Progenitor cell of endocrine pancreas (in vitro differentiated cells): ENCODE data around the gene CTNNAL1. TPM values are rescaled to one million over a fixed set of nuclear protein-coding genes. Genes with fewer than 3 reads are reported as not detected.

Experiments
- DNase-seq: peaks from one replicate; pipeline ENCODE4 v3.0.0; 2021; ENCODE audit warnings: low spot score; ENCODE audit not compliant: unreplicated experiment
- H3K27ac Mint-ChIP-seq: 2 replicates; pipeline ENCODE4 v1.8.0; 2021; ENCODE audit warnings: mild to moderate bottlenecking, moderate library complexity, mixed read lengths
- H3K27me3 Mint-ChIP-seq: 2 replicates; pipeline ENCODE4 v1.8.0; 2021; ENCODE audit warnings: mixed read lengths
- H3K36me3 Mint-ChIP-seq: 2 replicates; pipeline ENCODE4 v1.8.0; 2022; ENCODE audit warnings: mixed read lengths; ENCODE audit not compliant: insufficient read depth
- H3K4me1 Mint-ChIP-seq: 2 replicates; pipeline ENCODE4 v1.8.0; 2021; ENCODE audit warnings: low read depth, mixed read lengths
- H3K4me3 Mint-ChIP-seq: 2 replicates; pipeline ENCODE4 v1.8.0; 2021; ENCODE audit warnings: low read depth, mild to moderate bottlenecking, moderate library complexity, mixed read lengths
- H3K9me3 Mint-ChIP-seq: 2 replicates; pipeline ENCODE4 v1.8.0; 2021; ENCODE audit warnings: low read depth, mixed read lengths
- total RNA-seq: library from RNA; stranded (reverse); gene quantifications from 2 replicates; pipeline ENCODE4 v1.2.1, GENCODE V29; 2021
- TF ChIP-seq, protein P1 (sequence below): fragments of 200-600 bp; sonication (generic); IDR thresholded peaks from one replicate; pipeline ENCODE4 v1.5.0; 2021; ENCODE audit warnings: antibody characterized with exemption, mild to moderate bottlenecking; ENCODE audit not compliant: unreplicated experiment

CTNNAL1 gene
- total RNA-seq, 1 donor from 2014 or later = 42.8 TPM

DNA sequence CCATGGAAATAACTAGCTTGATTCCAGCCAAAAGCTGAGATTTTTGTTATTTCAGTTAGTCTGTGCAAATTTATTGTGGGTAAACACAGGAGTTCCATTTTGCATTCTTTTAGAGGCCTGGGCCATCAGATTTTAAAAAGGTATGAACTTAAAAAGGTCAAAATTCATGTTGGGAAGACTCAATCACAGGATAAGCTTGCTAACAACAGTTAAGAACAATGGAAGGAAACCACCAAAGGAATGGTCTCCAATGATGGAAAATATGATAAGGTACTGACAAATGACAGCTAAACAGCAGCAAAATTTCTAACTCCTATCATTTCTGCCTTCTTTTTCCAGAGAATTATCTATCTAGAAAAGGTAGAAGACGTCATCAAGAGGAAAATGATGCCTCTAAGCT, 63.1 kb downstream of the CTNNAL1 start:
- no peak overlapping the region for H3K27ac Mint-ChIP-seq
- TF ChIP-seq, protein P1, sequence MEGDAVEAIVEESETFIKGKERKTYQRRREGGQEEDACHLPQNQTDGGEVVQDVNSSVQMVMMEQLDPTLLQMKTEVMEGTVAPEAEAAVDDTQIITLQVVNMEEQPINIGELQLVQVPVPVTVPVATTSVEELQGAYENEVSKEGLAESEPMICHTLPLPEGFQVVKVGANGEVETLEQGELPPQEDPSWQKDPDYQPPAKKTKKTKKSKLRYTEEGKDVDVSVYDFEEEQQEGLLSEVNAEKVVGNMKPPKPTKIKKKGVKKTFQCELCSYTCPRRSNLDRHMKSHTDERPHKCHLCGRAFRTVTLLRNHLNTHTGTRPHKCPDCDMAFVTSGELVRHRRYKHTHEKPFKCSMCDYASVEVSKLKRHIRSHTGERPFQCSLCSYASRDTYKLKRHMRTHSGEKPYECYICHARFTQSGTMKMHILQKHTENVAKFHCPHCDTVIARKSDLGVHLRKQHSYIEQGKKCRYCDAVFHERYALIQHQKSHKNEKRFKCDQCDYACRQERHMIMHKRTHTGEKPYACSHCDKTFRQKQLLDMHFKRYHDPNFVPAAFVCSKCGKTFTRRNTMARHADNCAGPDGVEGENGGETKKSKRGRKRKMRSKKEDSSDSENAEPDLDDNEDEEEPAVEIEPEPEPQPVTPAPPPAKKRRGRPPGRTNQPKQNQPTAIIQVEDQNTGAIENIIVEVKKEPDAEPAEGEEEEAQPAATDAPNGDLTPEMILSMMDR = no peak
- H3K4me3 Mint-ChIP-seq = no peak overlapping the region
- H3K4me1 Mint-ChIP-seq = no peaks in the 10 kb centered on the region
- H3K36me3 Mint-ChIP-seq = peaks cover 13% of the 10 kb centered on the region
- DNase-seq = no peak
- no peaks in the 10 kb centered on the region for H3K27me3 Mint-ChIP-seq
- no peaks in the 10 kb centered on the region for H3K9me3 Mint-ChIP-seq

- Mint-ChIP-seq H3K4me1 (peaks cover 4% of the 10 kb centered on the region), H3K27ac (no peak overlapping the region), H3K9me3 (no peaks in the 10 kb centered on the region), H3K27me3 (no peaks in the 10 kb centered on the region), H3K36me3 (peaks cover 3% of the 10 kb centered on the region), H3K4me3 (no peak overlapping the region)
- no peak for DNase-seq
- TF ChIP-seq, protein P1 = no peak
Observed at GRCh38 chr9:108939975-108940374, 73.3 kb downstream of the CTNNAL1 start.

DNA sequence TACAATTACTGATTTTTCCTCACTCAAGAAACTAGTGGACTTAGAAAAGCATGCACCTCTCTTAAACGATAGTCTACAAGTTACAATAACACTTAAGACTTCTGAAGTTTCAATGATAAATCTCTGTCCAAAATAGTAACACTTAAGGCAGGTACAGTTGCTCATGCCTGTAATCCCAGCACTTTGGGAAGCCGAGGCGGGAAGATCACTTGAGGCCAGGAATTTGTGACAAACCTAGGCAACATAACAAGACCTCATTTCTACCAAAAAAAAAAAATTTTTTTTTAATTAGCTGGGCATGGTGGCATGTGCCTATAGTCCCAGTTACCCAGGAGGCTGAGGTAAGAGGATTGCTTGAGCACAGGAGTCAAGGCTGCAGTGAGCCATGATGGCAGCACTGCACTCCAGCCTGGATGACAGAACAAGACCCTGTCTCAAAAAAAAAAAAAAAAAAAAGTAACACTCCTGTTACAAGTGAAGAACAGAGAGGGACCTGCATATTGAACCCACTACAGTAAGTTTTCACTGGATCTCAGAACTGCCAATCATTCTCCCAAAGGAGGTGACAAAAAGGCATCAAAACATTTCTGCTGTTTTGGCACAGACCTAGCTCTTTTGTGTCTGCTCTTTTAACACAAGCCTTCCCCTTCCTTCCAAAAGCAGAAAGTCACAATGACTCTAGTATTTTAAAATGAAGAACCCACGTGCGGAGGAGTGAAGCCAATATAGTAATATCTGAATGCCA, 75.6 kb downstream of the CTNNAL1 start:
- no peaks in the 10 kb centered on the region for H3K9me3 Mint-ChIP-seq
- H3K4me1 Mint-ChIP-seq = peaks cover 15% of the 10 kb centered on the region
- TF ChIP-seq, protein P1 = no peak
- H3K27me3 Mint-ChIP-seq = no peaks in the 10 kb centered on the region
- DNase-seq = no peak
- no peak overlapping the region for H3K27ac Mint-ChIP-seq
- peaks cover 3% of the 10 kb centered on the region for H3K36me3 Mint-ChIP-seq
- H3K4me3 Mint-ChIP-seq = no peak overlapping the region

GRCh38 chr9:108934323-108934893, 78.9 kb downstream of the CTNNAL1 start, which contains the start of gene ABITRAM:
ABITRAM (plus strand) TSS chr9:108934400; CDS start chr9:108934487, 87 bp downstream.
- TF ChIP-seq, protein P1 = no peak
- H3K36me3 Mint-ChIP-seq = peaks cover 2% of the 10 kb centered on the region
- no peaks in the 10 kb centered on the region for H3K27me3 Mint-ChIP-seq
- DNase-seq = peak; percentile 88
- H3K9me3 Mint-ChIP-seq = no peaks in the 10 kb centered on the region
- H3K4me1 Mint-ChIP-seq = peaks cover 17% of the 10 kb centered on the region
- peak within 1 kb of the TSS; percentile 99 for H3K27ac Mint-ChIP-seq
- H3K4me3 Mint-ChIP-seq = peak within 1 kb of the TSS; percentile 94

GRCh38 chr9:108933718-108934322, 79.5 kb downstream of the CTNNAL1 start, which contains the start of gene ELP1:
ELP1 (minus strand) TSS chr9:108934124; CDS start chr9:108931146, 2,978 bp downstream.
- peaks cover 17% of the 10 kb centered on the region for H3K4me1 Mint-ChIP-seq
- peak within 1 kb of the TSS; percentile 94 for H3K4me3 Mint-ChIP-seq
- no peaks in the 10 kb centered on the region for H3K27me3 Mint-ChIP-seq
- H3K9me3 Mint-ChIP-seq = no peaks in the 10 kb centered on the region
- peak; percentile 92 for DNase-seq
- peak within 1 kb of the TSS; percentile 99 for H3K27ac Mint-ChIP-seq
- TF ChIP-seq, protein P1 = peak; percentile 41
- peaks cover 1% of the 10 kb centered on the region for H3K36me3 Mint-ChIP-seq
